K562 treated with DMSO at 1 percent for 24 hours (cell line): ENCODE results near the gene WDR1. TPM values are rescaled to one million over a fixed set of nuclear protein-coding genes. Genes with fewer than 3 reads are reported as not detected.

Experiments used
- total RNA-seq: library from RNA; unstranded; fragments of 300-600 nt; gene quantifications from 2 replicates; pipeline ENCODE4 v1.2.3, GENCODE V29; 2022; ENCODE audit warnings: low read depth; ENCODE audit not compliant: insufficient read depth

The WDR1 gene
- 184 and 194 TPM in 2 replicates for total RNA-seq

GRCh38 chr4:10116569-10117358 is at the start of gene WDR1:
Gene WDR1 (minus strand): TSS chr4:10116799. CDS start chr4:10116666, 133 bp downstream.

Other genes starting within 250 kb of the WDR1 start
- 0.37 and 0.58 TPM in 2 replicates for gene SLC2A9, start 95.3 kb downstream of the WDR1 start, total RNA-seq